Right lobe of liver (tissue), 6 donors: Measurements from ENCODE around the gene PACS2. TPM values are rescaled to one million over a fixed set of nuclear protein-coding genes. Genes with fewer than 3 reads are reported as not detected.

Experiments used
- ATAC-seq, 4 donors: fragments of 200-7000 bp; cut with Tn5 transposase; one replicate each; pipeline ENCODE4 v1.9.1; 2020; ENCODE audit warnings: mild to moderate bottlenecking in 4 of 4, moderate library complexity in 4 of 4
- DNase-seq, 3 donors: peaks; one replicate each; pipeline ENCODE4 v3.0.0-alpha.2; 2020
- H3K27ac ChIP-seq, 3 donors: fragments of 200-600 bp; one replicate each; pipeline ENCODE4 v1.8.0; 2022
- H3K27me3 ChIP-seq, 2 donors: fragments of 200-600 bp; one replicate each; pipeline ENCODE4 v1.8.0; 2022
- H3K36me3 ChIP-seq, 4 donors: fragments of 200-600 bp; sonication (generic) in 1 of 4; one replicate each; pipeline versions ENCODE4 v1.5.1 to v1.8.0; 2017 to 2022; ENCODE audit warnings: control low read depth in 1 of 4
- H3K4me1 ChIP-seq, 4 donors: fragments of 200-600 bp; sonication (generic) in 1 of 4; one replicate each; pipeline versions ENCODE4 v1.5.1 to v1.8.0; 2017 to 2022; ENCODE audit warnings: control low read depth in 1 of 4
- H3K4me3 ChIP-seq, 3 donors: fragments of 200-600 bp; one replicate each; pipeline ENCODE4 v1.8.0; 2022
- H3K9me3 ChIP-seq, 4 donors: fragments of 200-600 bp; sonication (generic) in 1 of 4; one replicate each; pipeline versions ENCODE4 v1.5.1 to v1.8.0; 2017 to 2022; ENCODE audit warnings: control low read depth in 1 of 4
- POLR2A ChIP-seq: fragments of 450-650 bp; IDR thresholded peaks from one replicate; pipeline ENCODE4 v1.6.1; 2017; ENCODE audit warnings: antibody characterized with exemption, mild to moderate bottlenecking
- WGBS: methylation state at CpG from one replicate; pipeline ENCODE4 v1.1.6; 2018; ENCODE audit warnings: low coverage, low lambda C conversion rate; ENCODE audit not compliant: insufficient coverage; ENCODE audit errors: missing lambda C conversion rate; 5-methylcytosine and 5-hydroxymethylcytosine counted together
- intact Hi-C, 2 donors: fragments of 100-400 bp; cut with DNase I; formaldehyde crosslinking; loops; one replicate each; pipeline versions ENCODE4 v1.11.2 to v1.14.1; 2022
- total RNA-seq, 6 experiments: library from RNA; depleted of rRNA in 2 of 6; stranded (reverse); fragments of >200 nt in 2 of 6; fragmentation: NEBNext Ultra II Directional in 3 of 6; extraction: Animal tissue kit (Norgen Biotek cat#: 25700) in 3 of 6; gene quantifications; one replicate each; pipeline versions ENCODE4 v1.1.0 to v1.2.4, GENCODE V29; 2016 to 2023
- TF ChIP-seq, protein P1 (sequence below), 4 donors: fragments of 200-600 bp in 3 of 4; fragments of 450-650 bp in 1 of 4; IDR thresholded peaks; one replicate each; pipeline versions ENCODE4 v1.5.1 to v1.8.0; 2016 to 2022; ENCODE audit warnings: antibody characterized with exemption in 4 of 4, mild to moderate bottlenecking in 2 of 4
- donor health status: DM: no; HTN: yes; CAD: no.
- donor health status: DM: no; HTN: no; CAD: no.
- donor health status: DM: no; HTN: no; CAD: no.
- donor health status: DM: no; HTN: yes; CAD: no.
- donor health status: DM: no; HTN: yes; CAD: no.

PACS2 gene
- total RNA-seq, 6 experiments from 2014 or later, result 19.8 to 26.7 (median 21.5) TPM

- intact Hi-C loops, result no loop called here
- TF ChIP-seq, protein P1, sequence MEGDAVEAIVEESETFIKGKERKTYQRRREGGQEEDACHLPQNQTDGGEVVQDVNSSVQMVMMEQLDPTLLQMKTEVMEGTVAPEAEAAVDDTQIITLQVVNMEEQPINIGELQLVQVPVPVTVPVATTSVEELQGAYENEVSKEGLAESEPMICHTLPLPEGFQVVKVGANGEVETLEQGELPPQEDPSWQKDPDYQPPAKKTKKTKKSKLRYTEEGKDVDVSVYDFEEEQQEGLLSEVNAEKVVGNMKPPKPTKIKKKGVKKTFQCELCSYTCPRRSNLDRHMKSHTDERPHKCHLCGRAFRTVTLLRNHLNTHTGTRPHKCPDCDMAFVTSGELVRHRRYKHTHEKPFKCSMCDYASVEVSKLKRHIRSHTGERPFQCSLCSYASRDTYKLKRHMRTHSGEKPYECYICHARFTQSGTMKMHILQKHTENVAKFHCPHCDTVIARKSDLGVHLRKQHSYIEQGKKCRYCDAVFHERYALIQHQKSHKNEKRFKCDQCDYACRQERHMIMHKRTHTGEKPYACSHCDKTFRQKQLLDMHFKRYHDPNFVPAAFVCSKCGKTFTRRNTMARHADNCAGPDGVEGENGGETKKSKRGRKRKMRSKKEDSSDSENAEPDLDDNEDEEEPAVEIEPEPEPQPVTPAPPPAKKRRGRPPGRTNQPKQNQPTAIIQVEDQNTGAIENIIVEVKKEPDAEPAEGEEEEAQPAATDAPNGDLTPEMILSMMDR (IDR thresholded peaks at IDR 0.05), result no peak
- no peak for TF ChIP-seq POLR2A
- WGBS, result 91% methylated on average over 17 of the region's 32 CpGs
Observed at GRCh38 chr14:105383083-105383730, 68.7 kb downstream of the PACS2 start.

DNA sequence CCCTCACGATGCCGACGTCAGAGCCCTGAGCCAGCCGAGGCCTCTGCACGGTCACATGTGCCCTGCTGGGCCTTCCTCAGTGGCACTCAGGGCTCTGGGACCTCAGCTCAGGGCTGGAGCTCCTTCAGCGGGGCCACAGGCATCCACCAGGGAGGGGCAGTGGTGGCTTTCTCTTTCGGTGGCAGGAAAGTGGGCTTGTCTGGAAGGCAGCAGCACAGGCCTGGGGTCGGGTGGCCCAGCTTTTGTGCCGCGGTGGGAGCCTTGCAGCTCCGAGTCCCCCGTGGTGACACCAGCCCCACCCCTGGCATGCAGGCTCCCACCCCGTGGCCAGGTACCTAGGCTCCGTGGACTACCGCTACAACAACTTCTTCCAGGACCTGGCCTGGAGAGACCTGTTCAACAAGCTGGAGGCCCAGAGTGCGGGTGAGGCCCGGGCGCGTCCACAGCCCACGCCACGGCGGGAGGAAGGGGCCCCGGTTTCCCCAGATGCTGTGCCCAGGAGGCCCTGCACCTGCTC is 69.6 kb downstream of the PACS2 start:
- Histone ChIP-seq H3K27ac (no peak overlapping the region), H3K4me1 (no peaks in the 10 kb centered on the region), H3K9me3 (no peaks in the 10 kb centered on the region), H3K4me3 (no peak overlapping the region), H3K27me3 (no peaks in the 10 kb centered on the region), H3K36me3 (no peaks in the 10 kb centered on the region)
- TF ChIP-seq, protein P1 (IDR thresholded peaks at IDR 0.05), result no peak
- TF ChIP-seq POLR2A, result no peak
- 91% methylated on average over 3 of the region's 23 CpGs for WGBS
- intact Hi-C loops, result no loop called here
- ATAC-seq, result no peak
- DNase-seq, result peak in 1 of 3 donors; percentile 46

More at GRCh38 chr14:105383083-105383730, 68.7 kb downstream of the PACS2 start:
- Histone ChIP-seq H3K4me1 (no peaks in the 10 kb centered on the region), H3K36me3 (no peaks in the 10 kb centered on the region), H3K4me3 (no peak overlapping the region), H3K9me3 (no peaks in the 10 kb centered on the region), H3K27me3 (no peaks in the 10 kb centered on the region), H3K27ac (no peak overlapping the region)
- ATAC-seq (no peak), DNase-seq (peak in 2 of 3 donors; percentile 20 to 49)

DNA sequence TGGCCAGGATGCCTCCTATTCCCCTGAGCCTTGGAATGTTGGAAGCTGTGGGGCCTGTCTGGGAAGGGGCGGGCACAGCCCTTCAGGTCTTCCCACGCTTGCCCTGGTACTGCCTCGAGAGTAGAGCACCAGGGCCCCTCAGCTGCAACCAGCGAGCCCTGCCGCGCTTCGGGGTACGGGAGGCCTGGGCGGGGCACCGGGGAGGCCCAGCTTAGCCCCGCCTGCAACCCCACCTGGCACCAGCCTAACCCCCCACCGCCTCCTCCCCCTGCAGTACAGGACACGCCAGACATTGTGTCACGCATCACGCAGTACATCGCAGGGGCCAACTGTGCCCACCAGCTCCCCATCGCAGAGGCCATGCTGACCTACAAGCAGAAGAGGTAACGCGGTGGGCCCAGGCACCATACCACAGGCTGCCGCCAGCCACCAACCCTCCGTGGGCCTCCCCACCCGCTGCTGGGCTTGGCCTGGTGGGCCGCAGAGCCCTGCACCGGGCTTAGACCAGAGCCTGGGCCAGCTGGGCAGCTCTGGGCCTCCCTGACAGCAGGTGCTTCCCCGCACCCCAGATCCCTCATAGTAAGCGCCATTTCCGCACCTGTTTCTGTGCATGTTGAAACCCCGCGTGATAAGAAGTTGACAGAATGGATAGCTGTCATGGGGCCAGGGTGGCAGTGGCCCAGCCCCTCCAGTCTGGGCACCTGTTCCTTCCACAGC is 70.2 kb downstream of the PACS2 start:
- peak in 1 of 3 donors; percentile 39 for DNase-seq
- H3K27ac ChIP-seq, result no peak overlapping the region
- H3K4me3 ChIP-seq, result no peak overlapping the region
- 97% methylated on average over 5 of the region's 29 CpGs for WGBS
- H3K36me3 ChIP-seq, result no peaks in the 10 kb centered on the region
- intact Hi-C loops, result no loop called here
- ATAC-seq, result no peak
- TF ChIP-seq POLR2A, result no peak
- TF ChIP-seq, protein P1 (IDR thresholded peaks at IDR 0.05), result no peak
- H3K27me3 ChIP-seq, result no peaks in the 10 kb centered on the region
- H3K9me3 ChIP-seq, result no peaks in the 10 kb centered on the region
- no peaks in the 10 kb centered on the region for H3K4me1 ChIP-seq

- H3K4me1 ChIP-seq, result no peaks in the 10 kb centered on the region
- no peaks in the 10 kb centered on the region for H3K36me3 ChIP-seq
- H3K27ac ChIP-seq, result no peak overlapping the region
- H3K4me3 ChIP-seq, result no peak overlapping the region
- H3K27me3 ChIP-seq, result no peaks in the 10 kb centered on the region
- 100% methylated on average over 1 of the region's 19 CpGs for WGBS
- no peak for TF ChIP-seq POLR2A
- TF ChIP-seq, protein P1 (IDR thresholded peaks at IDR 0.05), result no peak
- intact Hi-C loops, result no loop called here
- no peaks in the 10 kb centered on the region for H3K9me3 ChIP-seq
- DNase-seq, result no peak
- ATAC-seq, result no peak
Observed at GRCh38 chr14:105385322-105385637, 70.7 kb downstream of the PACS2 start.
